WERI-Rb-1 (cell line): ENCODE measurements around the gene DBNL.

Experiments used
- DNase-seq: peaks from one replicate; pipeline ENCODE4 v3.0.0-alpha.2; 2020
- H3K27ac ChIP-seq: fragments of 250-450 bp; sonication (Bioruptor Pico); 2 replicates; pipeline ENCODE4 v1.5.1; 2020; ENCODE audit warnings: mild to moderate bottlenecking, moderate library complexity
- H3K27me3 ChIP-seq: fragments of 250-450 bp; sonication (Bioruptor Pico); 2 replicates; pipeline ENCODE4 v1.5.1; 2021; ENCODE audit warnings: mild to moderate bottlenecking, low read depth, moderate library complexity; ENCODE audit not compliant: insufficient read depth, severe bottlenecking
- H3K36me3 ChIP-seq: fragments of 250-450 bp; sonication (Bioruptor Pico); 2 replicates; pipeline ENCODE4 v1.5.1; 2020; ENCODE audit warnings: mild to moderate bottlenecking, moderate library complexity
- H3K4me3 ChIP-seq: 2 replicates; pipeline ENCODE4 v1.5.1; 2011; ENCODE audit warnings: low read depth, mild to moderate bottlenecking, control low read depth, low read length
- H3K9me3 ChIP-seq: fragments of 250-450 bp; sonication (Bioruptor Pico); 2 replicates; pipeline ENCODE4 v1.5.1; 2021; ENCODE audit warnings: mild to moderate bottlenecking, moderate library complexity; ENCODE audit not compliant: severe bottlenecking
- CTCF ChIP-seq: IDR thresholded peaks from 2 replicates; pipeline ENCODE4 v1.5.1; 2011; ENCODE audit warnings: low read depth, mild to moderate bottlenecking, control low read depth, inconsistent platforms, low read length

The DBNL gene

GRCh38 chr7:44061645-44062179 lies 17.2 kb downstream of the DBNL start:
- Histone ChIP-seq H3K27me3 (no peaks in the 10 kb centered on the region), H3K9me3 (no peaks in the 10 kb centered on the region), H3K27ac (no peak overlapping the region), H3K36me3 (peaks cover 57% of the 10 kb centered on the region), H3K4me3 (no peak overlapping the region)
- DNase-seq, result no peak
- TF ChIP-seq CTCF, result no peak

GRCh38 chr7:44062180-44062902 lies 17.8 kb downstream of the DBNL start:
- no peak for TF ChIP-seq CTCF
- no peaks in the 10 kb centered on the region for H3K9me3 ChIP-seq
- H3K4me3 ChIP-seq, result no peak overlapping the region
- H3K27ac ChIP-seq, result no peak overlapping the region
- H3K36me3 ChIP-seq, result peaks cover 50% of the 10 kb centered on the region
- no peak for DNase-seq
- H3K27me3 ChIP-seq, result no peaks in the 10 kb centered on the region

GRCh38 chr7:44062903-44063295 lies 18.4 kb downstream of the DBNL start:
- no peak for TF ChIP-seq CTCF
- DNase-seq, result no peak
- Histone ChIP-seq H3K36me3 (peaks cover 45% of the 10 kb centered on the region), H3K27ac (no peak overlapping the region), H3K27me3 (no peaks in the 10 kb centered on the region), H3K4me3 (no peak overlapping the region), H3K9me3 (no peaks in the 10 kb centered on the region)

GRCh38 chr7:44063547-44063893 lies 19.0 kb downstream of the DBNL start:
- no peak for DNase-seq
- Histone ChIP-seq H3K36me3 (peaks cover 39% of the 10 kb centered on the region), H3K9me3 (no peaks in the 10 kb centered on the region), H3K4me3 (no peak overlapping the region), H3K27me3 (no peaks in the 10 kb centered on the region), H3K27ac (no peak overlapping the region)
- no peak for TF ChIP-seq CTCF

- DNase-seq, result no peak
- Histone ChIP-seq H3K27ac (peak overlapping the region; percentile 62; the same call in 1 of the 2 replicates), H3K9me3 (no peaks in the 10 kb centered on the region), H3K36me3 (peaks cover 33% of the 10 kb centered on the region), H3K27me3 (no peaks in the 10 kb centered on the region), H3K4me3 (no peak overlapping the region)
- no peak for TF ChIP-seq CTCF
These were observed 19.6 kb downstream of the DBNL start for GRCh38 chr7:44063894-44064651.
